Brain pericyte (primary cell): Measurements from ENCODE around the gene STX8.

Experiments
- DNase-seq: peaks from one replicate; pipeline ENCODE4 v3.0.0-alpha.2; 2012; ENCODE audit warnings: low read depth, low spot score

The STX8 gene

DNA sequence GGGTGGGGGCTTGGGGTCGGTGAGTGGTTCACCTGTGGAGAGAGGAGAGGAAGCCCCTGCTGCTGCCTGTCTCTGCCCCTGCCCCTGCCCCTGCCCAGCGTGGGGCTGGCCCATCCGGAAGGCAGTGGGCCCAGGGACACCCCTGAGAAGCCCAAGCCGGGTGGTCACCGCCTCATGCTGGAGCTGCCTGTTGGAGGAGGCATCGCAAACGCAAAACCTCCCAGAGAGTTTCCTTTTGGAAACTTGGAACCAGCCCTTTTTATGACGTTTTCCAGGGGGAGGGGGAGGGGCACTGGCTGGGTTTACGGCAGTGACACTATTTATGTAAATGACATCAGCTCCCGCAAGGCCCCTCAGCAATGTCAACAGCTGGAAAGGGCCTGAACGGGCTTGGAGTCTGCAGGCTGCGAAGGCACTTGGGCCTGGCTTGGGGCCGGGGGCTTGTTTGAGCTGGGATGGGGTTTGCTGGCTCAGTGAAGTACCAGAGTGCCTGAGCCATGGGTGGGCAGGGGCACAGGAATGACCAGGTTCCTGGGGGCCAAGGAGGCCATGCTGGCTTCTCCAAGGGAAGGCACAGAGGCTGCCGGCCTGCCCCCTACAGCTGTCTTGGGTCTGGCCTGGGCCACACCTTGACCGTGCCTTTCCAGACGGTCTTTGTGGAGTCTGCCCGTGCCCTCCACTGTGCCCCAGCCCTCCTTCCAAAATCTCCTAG, 334.8 kb downstream of the STX8 start:
- no peak for DNase-seq

DNA sequence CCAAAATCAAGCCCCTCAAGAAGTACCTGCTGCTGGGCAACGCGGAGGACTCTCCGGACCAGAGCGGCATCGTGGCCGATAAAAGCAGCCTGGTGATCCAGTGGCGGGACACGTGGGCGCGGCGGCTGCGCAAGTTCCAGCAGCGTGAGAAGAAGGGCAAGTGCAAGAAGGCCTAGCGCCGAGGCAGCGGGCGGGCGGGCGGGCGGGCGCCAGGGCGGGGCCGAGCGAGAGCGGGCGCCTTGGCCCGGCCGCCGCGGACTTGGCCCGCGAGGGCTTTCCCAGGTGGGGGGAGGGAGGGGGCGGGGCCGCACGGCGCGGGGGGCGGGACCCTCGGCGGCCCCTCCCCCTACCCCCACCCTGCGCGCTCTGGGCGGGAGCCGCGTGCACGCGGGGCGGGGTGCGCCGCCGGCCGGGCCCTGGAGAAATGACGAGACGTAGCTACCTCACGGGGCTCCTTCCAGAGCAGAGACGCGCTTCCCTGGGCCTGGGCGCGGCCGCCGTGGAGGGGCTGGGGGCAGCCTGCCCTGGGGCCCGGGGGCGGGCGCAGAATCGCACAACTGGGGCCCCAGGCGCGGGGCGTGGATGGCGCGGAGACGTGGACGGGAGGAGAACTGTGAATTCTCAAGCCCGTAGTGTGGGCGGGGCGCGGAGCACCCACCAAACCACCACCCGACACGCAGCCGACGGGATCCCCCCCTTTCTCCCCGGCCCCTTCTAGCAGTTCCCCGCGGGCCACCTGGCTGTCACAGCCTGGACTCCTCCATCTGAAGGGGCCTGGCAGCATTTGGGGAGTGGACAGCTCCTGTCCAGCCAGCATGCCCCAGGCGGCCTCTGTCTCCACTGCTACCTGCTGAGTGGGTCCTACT, 335.6 kb downstream of the STX8 start:
- DNase-seq: no peak

GRCh38 chr17:9239246-9239792, 336.3 kb downstream of the STX8 start:
- no peak for DNase-seq

GRCh38 chr17:9238340-9239245, 337.0 kb downstream of the STX8 start:
- no peak for DNase-seq

GRCh38 chr17:9237661-9238301, 337.8 kb downstream of the STX8 start:
- no peak for DNase-seq

DNA sequence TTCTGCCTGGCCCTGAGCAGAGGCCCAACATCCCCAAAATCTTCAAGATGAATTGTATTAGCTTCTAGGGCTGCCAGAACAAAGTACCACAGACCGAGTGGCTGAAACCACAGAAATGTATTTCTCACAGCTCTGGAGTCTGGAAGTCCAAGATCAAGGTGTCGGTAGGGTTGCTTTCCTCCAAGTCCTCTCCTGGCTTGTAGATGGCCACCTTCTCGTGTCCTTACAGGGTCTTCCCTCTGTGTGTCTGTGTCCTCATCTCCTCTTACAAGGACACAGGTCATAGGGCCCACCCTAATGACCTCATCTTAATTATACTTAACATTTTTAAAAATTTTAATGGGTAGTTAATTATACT, 338.6 kb downstream of the STX8 start:
- DNase-seq: no peak

- DNase-seq: no peak
Measured at GRCh38 chr17:9236286-9237052, 339.2 kb downstream of the STX8 start.

- DNase-seq: no peak
Measured at GRCh38 chr17:9235346-9235745, 340.3 kb downstream of the STX8 start.

- DNase-seq: no peak
Measured at GRCh38 chr17:9234389-9234945, 341.2 kb downstream of the STX8 start.

GRCh38 chr17:9233761-9234160, 341.9 kb downstream of the STX8 start:
- no peak for DNase-seq

- no peak for DNase-seq
Measured at GRCh38 chr17:9233271-9233599, 342.4 kb downstream of the STX8 start.

DNA sequence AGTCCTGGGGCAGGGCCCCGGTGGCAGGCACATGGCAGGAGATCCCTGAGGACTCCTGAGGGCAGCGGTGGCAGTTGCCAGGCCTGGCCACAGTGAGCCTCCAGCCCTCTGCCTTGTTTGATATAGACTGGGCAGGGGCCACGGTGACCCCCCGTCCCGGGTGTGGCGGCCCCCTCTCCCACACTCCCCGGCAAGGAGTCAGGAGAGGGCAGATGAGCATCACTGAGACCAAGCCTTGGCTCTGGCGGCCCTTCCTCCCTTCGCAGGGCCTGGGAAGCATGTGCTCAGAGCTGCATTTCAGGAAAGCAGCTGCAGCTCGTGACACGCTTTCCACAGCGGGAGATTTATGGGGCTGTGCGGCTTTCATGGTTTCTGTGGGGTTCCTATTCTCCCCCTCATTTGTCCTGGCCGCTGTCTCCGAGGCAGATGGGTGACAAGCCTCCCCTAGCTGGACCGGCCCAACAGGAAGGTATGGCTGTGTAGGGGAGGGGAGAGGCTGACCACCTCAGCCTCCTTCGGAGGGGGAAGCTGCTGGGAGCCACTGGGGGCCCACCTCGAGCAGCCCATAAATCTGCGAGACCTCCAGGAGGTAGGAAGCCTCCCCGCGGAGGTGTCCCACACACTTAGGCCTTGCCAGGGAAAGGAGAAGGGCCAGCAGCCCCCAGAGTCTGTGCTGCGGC, 342.9 kb downstream of the STX8 start:
- DNase-seq: no peak

GRCh38 chr17:9232155-9232475, 343.5 kb downstream of the STX8 start:
- no peak for DNase-seq

- DNase-seq: no peak
Measured at GRCh38 chr17:9231449-9232154, 344.0 kb downstream of the STX8 start.

GRCh38 chr17:9230861-9231260, 344.8 kb downstream of the STX8 start:
- DNase-seq: no peak

DNA sequence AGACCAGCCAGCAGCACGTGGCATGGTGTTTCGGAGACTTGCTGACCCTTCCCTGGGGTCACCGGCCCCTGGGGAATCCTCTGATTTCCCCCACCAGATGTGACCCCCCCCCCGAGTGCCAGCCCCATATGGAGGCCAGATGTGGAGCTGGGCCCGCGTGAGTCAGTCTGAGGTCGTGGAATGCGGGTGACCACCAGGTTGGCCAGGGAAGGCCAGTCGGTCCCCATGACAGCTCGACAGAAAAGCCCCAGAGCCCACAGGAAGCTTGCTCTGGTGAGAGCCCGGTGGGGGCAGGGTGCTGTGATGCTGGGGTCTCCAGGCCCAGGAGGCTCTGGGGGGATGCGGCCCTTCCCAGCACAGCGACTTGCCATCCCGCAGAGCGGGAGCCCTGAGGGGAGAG, 345.3 kb downstream of the STX8 start:
- DNase-seq: no peak

DNA sequence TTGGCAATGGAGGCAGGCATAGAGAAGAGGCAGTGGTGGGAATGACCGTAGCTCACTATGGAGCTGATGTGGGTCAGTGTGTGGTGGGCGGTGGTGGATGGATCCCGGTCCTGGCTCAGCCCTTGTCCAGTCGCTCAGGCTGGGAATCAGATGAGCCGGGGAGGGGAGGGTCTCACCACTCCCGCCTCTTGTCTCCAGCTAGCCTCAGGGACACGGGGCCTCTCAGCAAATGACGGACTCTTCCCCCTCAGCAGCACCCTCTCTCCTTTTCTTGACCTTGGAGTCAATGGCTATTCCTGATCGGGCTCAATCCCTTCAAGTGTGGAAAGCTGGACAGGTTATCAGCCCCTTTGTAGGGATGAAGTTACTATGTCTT, 345.8 kb downstream of the STX8 start:
- DNase-seq: no peak

- no peak for DNase-seq
Measured at GRCh38 chr17:9229160-9229825, 346.3 kb downstream of the STX8 start.
